HG02623 (cell line): ENCODE measurements around the gene NSUN6.
A peak's percentile ranks its signal among the peaks of the same experiment; 100 is the strongest.

Source experiments
- ATAC-seq: cut with Tn5 transposase; IDR thresholded peaks from one replicate; pipeline ENCODE4 v1.9.1; 2021; ENCODE audit warnings: moderate library complexity; ENCODE audit not compliant: unreplicated experiment

NSUN6 gene, protein sequence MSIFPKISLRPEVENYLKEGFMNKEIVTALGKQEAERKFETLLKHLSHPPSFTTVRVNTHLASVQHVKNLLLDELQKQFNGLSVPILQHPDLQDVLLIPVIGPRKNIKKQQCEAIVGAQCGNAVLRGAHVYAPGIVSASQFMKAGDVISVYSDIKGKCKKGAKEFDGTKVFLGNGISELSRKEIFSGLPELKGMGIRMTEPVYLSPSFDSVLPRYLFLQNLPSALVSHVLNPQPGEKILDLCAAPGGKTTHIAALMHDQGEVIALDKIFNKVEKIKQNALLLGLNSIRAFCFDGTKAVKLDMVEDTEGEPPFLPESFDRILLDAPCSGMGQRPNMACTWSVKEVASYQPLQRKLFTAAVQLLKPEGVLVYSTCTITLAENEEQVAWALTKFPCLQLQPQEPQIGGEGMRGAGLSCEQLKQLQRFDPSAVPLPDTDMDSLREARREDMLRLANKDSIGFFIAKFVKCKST

GRCh38 chr10:18651324-18652007 lies at the start of gene NSUN6:
TSS of gene NSUN6 (minus strand) at chr10:18651587. CDS start at chr10:18651203, 384 bp downstream.
- ATAC-seq = peak; percentile 98

- ATAC-seq = no peak
These were observed 48.8 kb upstream of the NSUN6 start for GRCh38 chr10:18699849-18700840.

GRCh38 chr10:18690541-18690940 lies 39.2 kb upstream of the NSUN6 start:
- no peak for ATAC-seq

GRCh38 chr10:18689498-18689897 lies 38.1 kb upstream of the NSUN6 start:
- ATAC-seq = no peak

- ATAC-seq = no peak
These were observed 36.3 kb upstream of the NSUN6 start for GRCh38 chr10:18687706-18688105.

GRCh38 chr10:18687195-18687594 lies 35.8 kb upstream of the NSUN6 start:
- ATAC-seq = no peak

- ATAC-seq = no peak
These were observed 34.2 kb upstream of the NSUN6 start for GRCh38 chr10:18685555-18685954.

GRCh38 chr10:18684953-18685352 lies 33.6 kb upstream of the NSUN6 start:
- ATAC-seq = no peak

DNA sequence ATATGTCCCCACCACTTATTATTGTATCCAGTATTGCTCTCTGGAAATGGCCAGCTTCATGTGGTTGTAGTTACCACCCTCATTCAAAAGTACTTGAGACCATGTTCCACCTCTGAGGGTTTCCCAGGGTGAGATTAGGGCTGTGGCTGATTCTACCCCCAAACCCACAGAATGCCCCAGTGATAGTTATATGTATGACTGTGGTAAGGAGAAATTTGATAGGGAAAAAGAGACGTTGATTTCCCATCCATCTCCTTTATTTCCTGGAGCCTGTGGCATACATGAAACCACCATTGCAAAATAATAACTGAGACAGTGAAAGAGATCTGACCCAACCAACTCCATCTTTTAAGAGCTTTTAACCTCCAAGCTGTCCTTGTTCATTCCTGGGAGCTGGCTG lies 33.0 kb upstream of the NSUN6 start:
- ATAC-seq = no peak

DNA sequence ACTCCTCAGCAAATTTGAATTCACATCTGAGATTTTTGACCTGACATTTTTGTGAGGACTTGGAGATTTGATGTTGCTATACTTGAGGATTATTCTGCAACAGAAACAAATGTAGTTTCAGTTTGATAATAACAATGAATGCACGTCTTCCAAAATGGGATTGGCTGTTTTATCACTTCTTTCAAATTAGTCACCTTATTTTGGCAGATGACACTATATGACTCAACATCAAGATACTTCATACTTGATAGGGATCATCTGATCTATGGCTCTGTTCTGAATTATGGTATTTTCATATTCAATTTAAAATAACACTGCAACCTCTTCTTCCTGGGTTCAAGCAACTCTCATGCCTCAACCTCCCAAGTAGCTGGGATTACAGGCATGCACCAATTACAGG lies 32.0 kb upstream of the NSUN6 start:
- ATAC-seq = no peak

- ATAC-seq = no peak
These were observed 30.6 kb upstream of the NSUN6 start for GRCh38 chr10:18681971-18682411.

GRCh38 chr10:18681366-18681765 lies 30.0 kb upstream of the NSUN6 start:
- no peak for ATAC-seq

- no peak for ATAC-seq
These were observed 29.4 kb upstream of the NSUN6 start for GRCh38 chr10:18680754-18681153.

DNA sequence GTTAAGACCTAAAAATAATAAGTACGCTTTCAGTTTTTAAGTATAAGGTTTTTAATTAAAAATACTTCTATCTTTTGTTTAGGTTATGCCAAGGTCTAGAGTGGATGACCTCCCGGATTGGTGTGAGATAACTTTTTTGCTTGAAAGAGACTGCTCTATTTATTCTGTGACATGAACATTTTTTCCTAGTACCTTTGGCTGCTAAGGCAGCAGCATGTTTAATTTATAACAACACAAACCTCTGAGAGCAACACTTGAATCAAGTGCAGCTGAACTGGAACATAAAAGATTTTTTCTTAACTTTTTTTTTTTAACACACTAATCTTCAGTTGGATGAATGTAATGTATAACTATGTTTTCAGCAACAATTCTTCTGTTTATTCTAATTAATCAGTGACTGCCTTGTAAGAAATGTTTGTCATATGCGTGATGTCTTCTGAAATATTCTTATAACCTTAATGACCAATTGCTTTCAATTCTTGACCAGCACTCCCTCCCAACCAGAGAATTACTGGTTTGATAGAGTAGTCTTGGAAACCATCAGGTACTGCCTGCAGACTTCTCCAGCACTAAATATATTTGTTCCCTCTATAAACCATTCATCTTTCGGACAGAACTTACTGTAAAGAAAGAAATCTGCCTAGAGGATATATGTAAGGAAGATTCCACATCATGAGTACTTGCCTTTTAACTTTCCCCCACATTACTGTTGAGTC lies 23.9 kb upstream of the NSUN6 start:
- no peak for ATAC-seq

DNA sequence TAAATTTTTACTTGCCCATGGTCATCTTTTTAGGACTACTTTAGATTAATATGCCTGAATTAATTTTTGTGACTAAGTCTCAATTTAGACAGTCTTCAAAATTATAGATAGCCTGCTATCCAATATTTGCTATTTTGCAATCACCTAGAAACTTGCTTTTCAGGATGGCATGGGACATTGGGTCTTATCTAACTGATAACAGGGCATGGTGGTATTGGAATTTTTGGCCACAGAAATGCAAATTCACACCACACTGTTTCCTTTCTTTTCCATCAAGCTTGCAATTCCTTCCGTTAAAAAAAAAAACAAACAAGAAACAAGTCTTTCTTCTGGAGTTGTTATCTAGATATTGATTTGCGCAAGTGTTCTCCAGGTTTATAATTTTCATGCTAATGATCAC lies 16.6 kb upstream of the NSUN6 start:
- no peak for ATAC-seq

GRCh38 chr10:18666810-18667209 lies 15.4 kb upstream of the NSUN6 start:
- no peak for ATAC-seq

DNA sequence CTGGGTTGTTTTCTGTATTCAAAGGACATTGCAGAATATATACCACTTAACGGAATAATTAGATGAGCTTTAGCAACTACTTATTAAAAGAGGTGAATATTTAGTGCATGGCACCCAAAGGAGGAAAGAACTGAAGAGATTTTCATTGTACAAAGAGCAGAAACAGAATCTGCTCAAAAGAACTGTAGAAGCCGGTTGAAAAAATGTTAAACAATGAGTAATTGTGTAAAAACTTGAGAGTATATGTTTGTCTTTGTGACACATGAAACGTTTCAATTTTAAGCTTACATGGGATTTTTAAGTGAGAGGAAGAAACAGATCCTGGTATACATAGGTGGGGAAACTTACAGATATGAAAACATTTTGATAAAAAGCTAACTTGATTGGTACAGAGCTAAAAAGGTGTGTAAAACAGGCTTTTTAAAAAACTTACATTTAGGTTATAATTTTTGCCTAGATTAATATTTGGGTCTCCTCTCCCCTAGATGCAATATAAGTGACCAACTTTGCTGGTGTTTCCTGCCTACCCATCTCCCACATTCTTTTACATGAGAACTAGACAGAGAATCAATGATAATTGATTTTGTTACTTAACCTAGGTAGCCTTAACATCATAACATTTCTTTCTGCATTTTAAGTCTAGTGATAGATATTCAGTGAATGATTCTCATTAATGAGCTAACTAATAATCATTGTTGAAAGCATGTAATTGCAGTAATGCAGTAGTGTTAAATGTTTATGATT lies 14.6 kb upstream of the NSUN6 start:
- no peak for ATAC-seq

- ATAC-seq = no peak
These were observed 13.6 kb upstream of the NSUN6 start for GRCh38 chr10:18664841-18665478.

GRCh38 chr10:18660816-18661431 lies 9.5 kb upstream of the NSUN6 start:
- no peak for ATAC-seq
